ENCODE results near the gene TUB.

GRCh38 chr11:8065031-8065430 is 16.0 kb upstream of the TUB start:
- no peak for TF ChIP-seq CTCF (IDR thresholded peaks at IDR 0.05)
- TF ChIP-seq EZH2 (IDR thresholded peaks at IDR 0.05; ENCODE audit: borderline replicate concordance, insufficient read depth, low read depth, low read length, poor library complexity, severe bottlenecking) = no peak

All from B cell (primary cell).